Forelimb muscle (tissue), 1 donor: ENCODE measurements around the gene BRIP1. TPM values are rescaled to one million over a fixed set of nuclear protein-coding genes. Genes with fewer than 3 reads are reported as not detected.
"Not testable (repeated sequence)": the region's sequence is repeated elsewhere in the genome, so short reads cannot be mapped to it uniquely, and the experiment has no call there.

ENCODE experiments used
- DNase-seq: peaks from one replicate; pipeline ENCODE4 v3.0.0-alpha.2; 2013; ENCODE audit warnings: low read depth
- polyA plus RNA-seq: library from polyadenylated mRNA; unstranded; fragments of 120-200 nt; gene quantifications from one replicate; pipeline ENCODE4 v1.2.1, GENCODE V29; 2013; ENCODE audit not compliant: insufficient read length

The BRIP1 gene
- 3.8 TPM for polyA plus RNA-seq

- peak; percentile 86 for DNase-seq
Observed at GRCh38 chr17:61862975-61863800, at the start of gene BRIP1. Gene BRIP1 (minus strand): TSS chr17:61863528. CDS start chr17:61861539, 1,989 bp downstream.

- DNase-seq, result no peak
Observed at GRCh38 chr17:61908292-61909037, 45.1 kb upstream of the BRIP1 start.

DNA sequence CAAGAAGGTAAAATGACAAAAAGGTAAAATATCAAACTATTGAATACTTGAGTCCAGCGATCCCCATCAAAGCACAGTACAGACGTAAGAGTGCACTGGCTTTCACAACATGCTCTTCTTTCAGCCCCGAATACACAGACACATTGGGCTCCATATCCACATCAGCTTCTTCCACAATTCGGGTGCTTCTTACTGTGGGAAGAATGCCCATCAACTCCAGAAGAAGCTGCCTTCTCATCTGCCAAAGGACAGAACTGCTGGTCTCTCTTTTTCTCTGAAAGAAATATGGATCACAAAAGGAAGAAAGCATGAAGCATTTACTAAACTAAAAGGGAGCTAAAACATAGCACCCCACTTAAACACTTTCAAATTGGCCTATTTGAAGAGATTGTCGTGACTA lies 44.0 kb upstream of the BRIP1 start:
- no peak for DNase-seq

GRCh38 chr17:61904094-61904710 lies 40.9 kb upstream of the BRIP1 start:
- DNase-seq, result no peak

GRCh38 chr17:61903251-61903650 lies 39.9 kb upstream of the BRIP1 start:
- DNase-seq, result no peak

DNA sequence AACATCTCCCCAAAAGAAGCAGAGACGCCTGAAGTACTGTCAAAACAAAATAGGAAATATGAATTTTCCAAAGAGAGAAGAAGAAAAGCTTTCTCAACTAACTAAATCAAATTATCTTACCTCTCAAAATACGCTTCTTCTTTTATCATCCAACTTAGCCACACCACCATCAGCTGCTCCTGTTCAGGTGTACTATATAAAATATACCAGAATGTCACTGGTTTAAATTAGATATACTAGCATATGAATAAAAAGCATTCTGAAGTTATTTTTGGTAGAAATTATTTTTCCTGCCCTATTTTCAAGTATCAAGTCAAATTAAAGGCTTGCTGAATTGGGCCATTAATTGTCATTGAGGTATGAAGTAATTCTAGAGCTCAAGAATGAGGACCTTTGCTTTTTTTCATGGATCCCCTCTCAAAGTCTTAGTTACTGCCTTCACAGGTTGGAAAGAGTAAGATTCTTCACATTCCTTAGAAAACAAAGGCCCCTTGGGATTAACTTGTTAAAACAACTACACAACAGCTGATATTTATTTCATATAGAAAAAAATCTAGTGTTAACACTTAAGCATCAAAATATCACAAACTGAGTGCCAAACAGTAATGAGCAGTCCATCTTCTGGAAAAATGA lies 34.3 kb upstream of the BRIP1 start:
- DNase-seq, result no peak

- no peak for DNase-seq
Observed at GRCh38 chr17:61895391-61895790, 32.1 kb upstream of the BRIP1 start.

- DNase-seq, result not testable (repeated sequence)
Observed at GRCh38 chr17:61894310-61894709, 31.0 kb upstream of the BRIP1 start.

- not testable (repeated sequence) for DNase-seq
Observed at GRCh38 chr17:61887733-61888132, 24.4 kb upstream of the BRIP1 start.

DNA sequence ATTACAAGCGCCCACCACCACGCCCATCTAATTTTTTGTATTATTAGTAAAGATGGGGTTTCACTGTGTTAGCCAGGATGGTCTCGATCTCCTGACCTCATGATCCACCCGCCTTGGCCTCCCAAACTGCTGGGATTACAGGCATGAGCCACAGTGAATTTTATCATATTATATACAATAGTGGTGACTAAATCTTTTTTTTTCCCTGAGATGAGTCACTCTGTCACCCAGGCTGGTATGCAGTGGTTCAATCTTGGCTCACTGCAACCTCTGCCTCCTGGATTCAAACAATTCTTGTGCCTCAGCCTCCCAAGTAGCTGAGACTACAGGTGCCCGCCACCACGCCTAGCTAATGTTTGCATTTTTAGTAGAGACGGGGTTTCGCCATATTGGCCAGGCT lies 22.5 kb upstream of the BRIP1 start:
- not testable (repeated sequence) for DNase-seq

DNA sequence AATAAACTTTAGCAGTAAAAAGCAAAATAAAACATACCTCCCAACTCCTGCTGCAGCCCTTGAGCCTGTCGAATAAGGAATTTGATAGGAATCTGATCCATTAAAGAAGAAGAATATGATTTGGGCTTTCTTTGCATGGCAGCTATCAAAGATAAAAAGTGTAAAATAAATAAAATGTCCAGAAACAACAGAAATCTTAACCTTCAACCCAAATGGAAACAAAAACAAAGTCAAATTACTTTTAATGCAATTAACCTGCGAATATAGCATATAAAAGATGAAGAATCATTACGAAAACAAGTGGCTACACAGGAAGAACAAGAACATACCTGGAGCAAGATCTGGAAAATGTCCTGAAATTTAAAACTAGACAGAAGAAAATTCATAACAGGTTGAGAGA lies 21.5 kb upstream of the BRIP1 start:
- DNase-seq, result no peak

- DNase-seq, result no peak
Observed at GRCh38 chr17:61880589-61881102, 17.3 kb upstream of the BRIP1 start.

GRCh38 chr17:61878984-61879612 lies 15.8 kb upstream of the BRIP1 start:
- no peak for DNase-seq

DNA sequence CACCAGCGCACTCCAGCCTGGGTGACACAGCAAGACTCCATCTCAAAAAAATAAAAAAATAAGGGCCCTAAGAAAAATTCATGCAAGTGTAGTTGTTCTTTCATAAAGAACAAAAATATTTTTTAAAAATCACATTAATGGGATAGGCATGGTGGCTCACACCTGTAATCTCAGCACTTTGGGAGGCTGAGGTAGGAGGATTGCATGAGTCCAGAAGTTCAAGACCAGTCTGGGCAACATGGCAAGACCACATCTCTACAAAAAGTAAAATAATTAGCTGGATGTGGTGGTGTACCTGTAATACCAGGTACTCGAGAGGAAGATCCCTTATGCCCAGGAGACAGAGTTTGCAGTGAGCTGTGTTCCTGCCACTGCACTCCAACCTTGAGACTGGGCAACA lies 15.2 kb upstream of the BRIP1 start:
- DNase-seq, result no peak

GRCh38 chr17:61877837-61878236 lies 14.5 kb upstream of the BRIP1 start:
- DNase-seq, result no peak

- DNase-seq, result no peak
Observed at GRCh38 chr17:61875804-61876203, 12.5 kb upstream of the BRIP1 start.

DNA sequence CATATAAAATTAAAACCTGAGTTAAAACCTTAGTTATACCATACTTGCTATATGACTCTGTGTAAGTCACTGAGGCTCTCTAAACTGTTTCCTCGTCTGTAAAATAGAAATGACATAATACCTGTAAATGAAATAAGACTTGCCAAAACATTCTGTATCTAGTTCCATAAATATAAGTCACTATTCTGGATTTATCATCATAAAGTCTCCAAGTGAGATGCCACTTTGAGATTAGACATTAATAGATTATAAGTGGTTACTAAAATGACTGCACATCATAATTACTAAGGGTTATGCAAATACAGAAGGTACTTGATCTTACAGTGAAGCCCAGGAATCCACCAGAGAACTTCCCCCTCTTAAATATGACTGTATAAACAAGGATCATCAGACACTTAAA lies 12.0 kb upstream of the BRIP1 start:
- no peak for DNase-seq

DNA sequence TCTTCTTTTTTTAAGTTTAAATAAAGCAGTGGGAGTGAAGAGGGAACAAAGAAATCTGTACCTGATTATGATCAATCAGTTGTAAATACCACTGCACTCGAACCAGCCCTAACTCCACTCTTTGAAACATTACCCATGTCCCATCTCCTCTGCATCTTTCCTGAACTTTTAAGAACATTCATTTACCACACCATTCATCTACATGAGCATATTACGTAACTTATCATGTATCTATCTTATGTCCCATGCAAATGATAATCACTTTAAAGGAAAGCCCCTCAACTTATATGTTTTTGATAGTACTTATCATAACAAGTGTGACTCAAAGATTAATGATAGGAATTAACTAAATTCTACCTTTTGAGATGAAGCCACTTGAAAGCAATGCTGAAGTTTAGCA lies 10.7 kb upstream of the BRIP1 start:
- DNase-seq, result no peak

DNA sequence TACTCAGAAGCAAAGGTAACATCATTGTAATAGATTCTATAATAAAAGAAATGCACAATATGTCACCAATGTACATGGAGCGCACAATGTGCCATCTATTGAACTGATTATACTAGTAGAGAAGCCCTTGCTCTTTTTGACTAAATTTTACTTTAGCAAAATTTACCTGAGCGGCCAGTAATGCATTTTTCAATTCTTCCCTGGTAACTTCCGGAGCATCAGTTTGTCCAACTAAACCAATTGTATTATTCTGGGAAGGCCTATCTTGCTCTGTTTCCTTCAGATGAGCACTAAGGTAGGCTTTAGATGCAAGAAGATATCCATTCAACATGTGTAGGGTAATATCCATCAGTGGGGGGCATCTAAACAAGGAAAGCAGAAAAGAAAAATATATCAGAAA lies 8.8 kb upstream of the BRIP1 start:
- no peak for DNase-seq

GRCh38 chr17:61869138-61869537 lies 5.8 kb upstream of the BRIP1 start:
- DNase-seq, result no peak

GRCh38 chr17:61868074-61868473 lies 4.7 kb upstream of the BRIP1 start:
- DNase-seq, result no peak
